Measurements from ENCODE around the gene RPL36A. TPM values are rescaled to one million over a fixed set of nuclear protein-coding genes. Genes with fewer than 3 reads are reported as not detected.

Gene RPL36A
- total and polyA plus RNA-seq, 2 donors (not counting 1 experiment from before 2014, with no cell fraction given): 156 to 2,759 TPM

DNA sequence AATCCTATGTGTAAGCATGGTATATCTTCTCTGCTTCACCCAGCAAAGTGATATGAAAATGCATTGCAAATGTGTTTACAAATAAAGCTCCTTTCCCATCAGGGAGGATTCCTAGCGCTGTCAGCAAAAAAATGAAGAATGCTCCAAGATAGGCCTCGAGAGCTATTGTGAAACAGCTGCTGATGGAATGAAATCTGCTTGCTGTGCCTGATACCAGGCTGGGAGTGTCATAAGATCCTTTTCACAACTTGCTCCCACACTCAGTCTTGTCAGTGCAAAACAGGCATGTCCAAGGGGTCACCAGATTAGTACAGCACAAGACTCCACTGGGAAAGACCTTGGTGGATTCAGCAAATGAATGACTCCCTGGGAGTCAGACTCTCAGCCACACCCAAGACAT is 51.3 kb downstream of the RPL36A start:
- WGBS (ENCODE audit: insufficient coverage): no CpG with 5 or more reads among the region's 2 CpGs
- Mint-ChIP-seq H3K4me3 (no peak overlapping the region), H3K9me3 (ENCODE audit: insufficient read depth) (no peaks in the 10 kb centered on the region), H3K27ac (no peak overlapping the region), H3K4me1 (peaks cover 6% of the 10 kb centered on the region), H3K27me3 (no peaks in the 10 kb centered on the region)
- H3K27ac ChIP-seq (ENCODE audit: low read length in 2 of 2): no peak overlapping the region
- ChIA-PET POLR2A (no interaction called here), CTCF (no interaction called here)
- H3K4me3 ChIP-seq (ENCODE audit: control extremely low read depth in 1 of 5, extremely low read depth in 1 of 5, insufficient read depth in 1 of 5, low read depth in 2 of 5, low read length in 4 of 5): no peak overlapping the region
- intact Hi-C loops (cut with micrococcal nuclease): no loop called here
- H3K9me3 ChIP-seq (ENCODE audit: control extremely low read depth in 1 of 3, control insufficient read depth in 2 of 3, insufficient read depth in 1 of 3, low read length in 2 of 3): no peaks in the 10 kb centered on the region
- no peaks in the 10 kb centered on the region for H4K20me1 ChIP-seq (ENCODE audit: control insufficient read depth, insufficient read depth, low read length, poor library complexity, severe bottlenecking)
- no peaks in the 10 kb centered on the region for H3K27me3 ChIP-seq (replicated peaks in 1 of 4; ENCODE audit: control extremely low read depth in 1 of 4, control insufficient read depth in 3 of 4, insufficient read depth in 4 of 4, low read length in 3 of 4)
- TF ChIP-seq EZH2 (IDR thresholded peaks at IDR 0.05; ENCODE audit: borderline replicate concordance, insufficient read depth, low read depth, low read length, poor library complexity, severe bottlenecking): no peak
- TF ChIP-seq, protein P1, sequence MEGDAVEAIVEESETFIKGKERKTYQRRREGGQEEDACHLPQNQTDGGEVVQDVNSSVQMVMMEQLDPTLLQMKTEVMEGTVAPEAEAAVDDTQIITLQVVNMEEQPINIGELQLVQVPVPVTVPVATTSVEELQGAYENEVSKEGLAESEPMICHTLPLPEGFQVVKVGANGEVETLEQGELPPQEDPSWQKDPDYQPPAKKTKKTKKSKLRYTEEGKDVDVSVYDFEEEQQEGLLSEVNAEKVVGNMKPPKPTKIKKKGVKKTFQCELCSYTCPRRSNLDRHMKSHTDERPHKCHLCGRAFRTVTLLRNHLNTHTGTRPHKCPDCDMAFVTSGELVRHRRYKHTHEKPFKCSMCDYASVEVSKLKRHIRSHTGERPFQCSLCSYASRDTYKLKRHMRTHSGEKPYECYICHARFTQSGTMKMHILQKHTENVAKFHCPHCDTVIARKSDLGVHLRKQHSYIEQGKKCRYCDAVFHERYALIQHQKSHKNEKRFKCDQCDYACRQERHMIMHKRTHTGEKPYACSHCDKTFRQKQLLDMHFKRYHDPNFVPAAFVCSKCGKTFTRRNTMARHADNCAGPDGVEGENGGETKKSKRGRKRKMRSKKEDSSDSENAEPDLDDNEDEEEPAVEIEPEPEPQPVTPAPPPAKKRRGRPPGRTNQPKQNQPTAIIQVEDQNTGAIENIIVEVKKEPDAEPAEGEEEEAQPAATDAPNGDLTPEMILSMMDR (IDR thresholded peaks at IDR 0.05): no peak
- no peak overlapping the region for H2AFZ ChIP-seq (ENCODE audit: insufficient read depth, low read depth, low read length, poor library complexity, severe bottlenecking)
- DNase-seq (no peak), ATAC-seq (ENCODE audit: low read depth) (no peak)
- H3K4me2 ChIP-seq (replicated peaks; ENCODE audit: low read depth, low read length, poor library complexity, severe bottlenecking): no peak overlapping the region
- H3K4me1 ChIP-seq (ENCODE audit: control insufficient read depth in 2 of 2, insufficient read depth in 2 of 2, low read length in 2 of 2): no peaks in the 10 kb centered on the region
- no peak overlapping the region for H3K9ac ChIP-seq (ENCODE audit: low read length)
- peaks cover 0 to 4% of the 10 kb centered on the region in 2 experiments for H3K36me3 ChIP-seq (replicated peaks in 1 of 2; ENCODE audit: control extremely low read depth in 1 of 2, control insufficient read depth in 1 of 2, extremely low read depth in 1 of 2, insufficient read depth in 2 of 2, low read length in 1 of 2)
- H3K79me2 ChIP-seq (ENCODE audit: control insufficient read depth, insufficient read depth, low read length): no peaks in the 10 kb centered on the region

Other genes starting within 250 kb of the RPL36A start
- gene DRP2, start 171.2 kb upstream of the RPL36A start, total RNA-seq: 0.10 TPM in 1 of 2 replicates, not detected in the other
- gene DRP2, start 171.2 kb upstream of the RPL36A start, polyA plus RNA-seq: 0.04 TPM in 2 replicates
- gene TAF7L, start 99.7 kb upstream of the RPL36A start, total RNA-seq: not detected in 2 replicates
- 0.07 and 0.10 TPM in 2 replicates for gene TAF7L, start 99.7 kb upstream of the RPL36A start, polyA plus RNA-seq
- 12.0 and 13.4 TPM in 2 replicates for gene TIMM8A, start 42.3 kb upstream of the RPL36A start, total RNA-seq
- gene TIMM8A, start 42.3 kb upstream of the RPL36A start, polyA plus RNA-seq: 4.0 and 4.1 TPM in 2 replicates
- gene BTK, start 4.8 kb upstream of the RPL36A start, total RNA-seq: 235 and 243 TPM in 2 replicates
- 157 and 166 TPM in 2 replicates for gene BTK, start 4.8 kb upstream of the RPL36A start, polyA plus RNA-seq
- 22.1 and 27.7 TPM in 2 replicates for gene GLA, start 16.9 kb downstream of the RPL36A start, total RNA-seq
- 36.3 and 42.7 TPM in 2 replicates for gene GLA, start 16.9 kb downstream of the RPL36A start, polyA plus RNA-seq
- gene HNRNPH2, start 17.2 kb downstream of the RPL36A start, total RNA-seq: 48.4 and 57.1 TPM in 2 replicates
- 9.2 and 24.3 TPM in 2 replicates for gene HNRNPH2, start 17.2 kb downstream of the RPL36A start, polyA plus RNA-seq
- gene ARMCX4, start 94.4 kb downstream of the RPL36A start, total RNA-seq: 6.7 and 8.2 TPM in 2 replicates
- gene ARMCX4, start 94.4 kb downstream of the RPL36A start, polyA plus RNA-seq: 2.1 and 6.8 TPM in 2 replicates
- 0.17 TPM in 2 replicates for gene ARMCX1, start 159.5 kb downstream of the RPL36A start, total RNA-seq
- 0.27 and 0.92 TPM in 2 replicates for gene ARMCX1, start 159.5 kb downstream of the RPL36A start, polyA plus RNA-seq
- 48.2 and 51.6 TPM in 2 replicates for gene ARMCX6, start 227.0 kb downstream of the RPL36A start, total RNA-seq
- gene ARMCX6, start 227.0 kb downstream of the RPL36A start, polyA plus RNA-seq: 39.6 and 47.5 TPM in 2 replicates
- 36.2 and 39.2 TPM in 2 replicates for gene ARMCX3, start 232.1 kb downstream of the RPL36A start, total RNA-seq
- 16.9 and 31.3 TPM in 2 replicates for gene ARMCX3, start 232.1 kb downstream of the RPL36A start, polyA plus RNA-seq

Measured in B cell (primary cell).